Fibroblast of mammary gland (primary cell): ENCODE results near the gene PRKAA2.

ENCODE experiments used
- DNase-seq: peaks from one replicate; pipeline ENCODE4 v3.0.0-alpha.2; 2010; ENCODE audit warnings: low read depth
- H3K4me3 ChIP-seq: 2 replicates; pipeline ENCODE4 v1.5.1; 2011; ENCODE audit warnings: low read depth, mild to moderate bottlenecking, low read length, moderate library complexity; ENCODE audit not compliant: control insufficient read depth
- CTCF ChIP-seq: conservative IDR thresholded peaks from 2 replicates; pipeline ENCODE4 v1.5.1; 2011; ENCODE audit warnings: low read depth, low read length, inconsistent platforms; ENCODE audit not compliant: control insufficient read depth, insufficient read depth

Gene PRKAA2

GRCh38 chr1:56710646-56711045 lies 65.5 kb downstream of the PRKAA2 start:
- no peak overlapping the region for H3K4me3 ChIP-seq
- TF ChIP-seq CTCF, result no peak
- peak; percentile 83 for DNase-seq

GRCh38 chr1:56712150-56712549 lies 67.0 kb downstream of the PRKAA2 start:
- no peak overlapping the region for H3K4me3 ChIP-seq
- no peak for DNase-seq
- TF ChIP-seq CTCF, result no peak

GRCh38 chr1:56713112-56713511 lies 68.0 kb downstream of the PRKAA2 start:
- DNase-seq, result no peak
- no peak for TF ChIP-seq CTCF
- no peak overlapping the region for H3K4me3 ChIP-seq

- no peak overlapping the region for H3K4me3 ChIP-seq
- no peak for DNase-seq
These were observed 70.0 kb downstream of the PRKAA2 start for GRCh38 chr1:56715156-56715555.

GRCh38 chr1:56719171-56719570 lies 74.1 kb downstream of the PRKAA2 start:
- DNase-seq, result no peak
- no peak overlapping the region for H3K4me3 ChIP-seq
- no peak for TF ChIP-seq CTCF

More at GRCh38 chr1:56715156-56715555, 70.0 kb downstream of the PRKAA2 start:
- TF ChIP-seq CTCF, result no peak

- no peak overlapping the region for H3K4me3 ChIP-seq
- no peak for TF ChIP-seq CTCF
- DNase-seq, result no peak
These were observed 81.6 kb downstream of the PRKAA2 start for GRCh38 chr1:56726706-56727105.

- no peak for TF ChIP-seq CTCF
- no peak overlapping the region for H3K4me3 ChIP-seq
- DNase-seq, result no peak
These were observed 83.8 kb downstream of the PRKAA2 start for GRCh38 chr1:56728964-56729363.
